T47D (cell line): ENCODE data around the gene KRT33A.
"Not testable (repeated sequence)": the region's sequence is repeated elsewhere in the genome, so short reads cannot be mapped to it uniquely, and the experiment has no call there.

Experiments used
- DNase-seq, 2 experiments: peaks; one replicate each; pipeline versions ENCODE4 v3.0.0 to v3.0.0-alpha.2; 2011 to 2012; ENCODE audit warnings: low read depth in 1 of 2, low spot score in 1 of 2
- JUND ChIP-seq: IDR thresholded peaks from 2 replicates; pipeline ENCODE4 v1.6.1; 2012; ENCODE audit warnings: low read depth
- in situ Hi-C: cut with HindIII; loops from 2 replicates; pipeline ENCODE4 v1.10.0; 2016; ENCODE audit warnings: low sequenced_read_pairs, low pct_unique_long_range_greater_than_20kb

The KRT33A gene

DNA sequence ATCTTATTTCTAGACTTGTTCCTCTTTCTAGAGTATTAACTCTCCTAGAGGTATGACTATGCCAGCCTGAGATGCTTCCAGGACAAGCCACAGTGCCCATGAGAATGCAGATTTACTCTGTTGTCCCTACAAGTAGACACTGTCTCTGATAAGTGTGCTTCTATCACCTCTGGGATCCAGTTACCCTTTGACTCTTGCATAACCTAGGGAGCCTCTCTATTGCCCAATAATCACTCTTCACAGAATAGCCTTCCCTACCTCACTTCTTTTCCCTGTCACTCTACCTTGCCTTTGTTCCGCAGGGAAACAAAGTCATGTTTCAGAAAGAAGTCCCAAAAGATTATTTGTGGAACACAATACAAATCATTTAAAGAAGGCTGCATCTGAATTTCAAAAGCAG, 33.1 kb upstream of the KRT33A start:
- no peak for TF ChIP-seq JUND
- no peak for DNase-seq
- in situ Hi-C loops = no loop called here

DNA sequence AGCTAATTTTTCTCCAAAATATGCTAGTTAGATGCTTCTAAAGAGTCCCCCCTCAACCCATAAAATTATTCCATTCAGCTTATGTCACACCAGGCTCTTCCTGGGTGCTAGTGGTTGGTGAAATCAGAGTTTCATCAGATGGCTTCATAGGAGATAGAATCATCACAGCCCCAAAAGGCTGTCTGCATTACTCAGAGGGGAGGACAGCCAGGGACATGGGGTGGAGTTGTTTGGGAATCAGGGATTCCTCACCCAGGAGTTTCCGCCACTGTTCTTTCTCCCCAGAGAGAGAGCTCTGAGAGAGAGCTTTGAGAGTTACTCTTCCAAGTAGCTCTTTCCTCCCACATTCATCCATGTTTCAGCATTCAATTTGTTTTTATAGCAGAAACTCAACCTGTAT, 31.8 kb upstream of the KRT33A start:
- no peak for TF ChIP-seq JUND
- DNase-seq = no peak
- in situ Hi-C loops = no loop called here

DNA sequence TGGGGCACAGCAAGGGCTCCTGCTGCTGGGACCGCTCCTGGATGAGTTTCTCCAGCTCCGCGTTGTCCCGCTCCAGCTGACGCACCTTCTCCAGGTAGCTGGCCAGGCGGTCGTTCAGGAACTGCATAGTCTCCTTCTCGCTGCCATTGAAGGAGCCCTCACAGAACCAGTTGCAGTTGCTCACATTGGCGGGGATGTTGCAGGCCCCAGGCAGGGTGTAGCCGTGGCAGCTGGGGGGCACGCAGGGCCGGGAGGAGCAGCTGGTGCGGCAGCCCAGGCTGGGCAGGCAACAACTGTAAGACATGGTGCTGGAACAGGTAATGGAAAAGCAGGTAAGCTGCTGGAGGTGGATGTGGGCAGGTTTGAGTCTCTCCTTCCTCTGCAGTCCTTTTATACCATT, 31.3 kb upstream of the KRT33A start, which contains the start of gene KRT34:
Gene KRT34 (minus strand): TSS at position 364 of the 400 bp plus-strand sequence. CDS start 60 bp downstream, at position 304.
- in situ Hi-C loops, DNase-seq: not testable (repeated sequence)

DNA sequence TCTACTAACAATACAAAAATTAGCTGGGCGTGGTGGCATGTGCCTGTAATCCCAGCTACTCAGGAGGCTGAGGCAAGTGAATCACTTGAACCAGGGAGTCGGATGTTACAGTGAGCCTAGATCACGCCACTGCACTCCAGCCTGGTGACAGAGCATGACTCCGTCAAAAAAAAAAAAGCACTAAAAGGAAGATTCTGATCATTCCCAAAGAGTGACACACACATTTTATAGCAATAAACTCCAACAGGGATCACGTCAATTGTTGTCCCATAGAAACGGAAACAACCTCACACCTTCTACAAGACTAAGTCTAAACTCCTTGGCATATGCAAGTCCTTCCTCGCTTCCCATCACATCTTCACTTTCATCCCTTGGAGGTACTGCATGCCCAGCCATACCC, 29.5 kb upstream of the KRT33A start:
- in situ Hi-C loops, DNase-seq: not testable (repeated sequence)

DNA sequence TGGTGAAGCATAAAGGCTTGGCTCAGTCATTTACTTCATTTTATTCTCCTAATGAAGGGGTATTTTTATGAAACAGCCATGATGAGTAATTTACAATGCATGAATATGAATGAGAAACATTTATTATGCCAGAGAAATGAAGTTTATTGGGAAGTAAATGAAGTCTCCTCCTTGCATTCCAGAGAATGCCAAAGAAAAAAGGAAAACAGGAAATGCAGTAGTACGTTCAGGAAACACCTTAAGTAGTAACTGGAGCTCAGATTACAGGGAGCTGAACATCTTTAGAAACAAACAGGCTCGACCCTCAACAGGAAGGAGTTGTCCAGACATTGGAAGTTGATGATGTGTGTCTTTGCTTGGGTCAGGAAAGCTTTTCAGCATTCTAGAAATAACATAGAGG, 26.9 kb upstream of the KRT33A start:
- TF ChIP-seq JUND = no peak
- DNase-seq = no peak
- in situ Hi-C loops = no loop called here

DNA sequence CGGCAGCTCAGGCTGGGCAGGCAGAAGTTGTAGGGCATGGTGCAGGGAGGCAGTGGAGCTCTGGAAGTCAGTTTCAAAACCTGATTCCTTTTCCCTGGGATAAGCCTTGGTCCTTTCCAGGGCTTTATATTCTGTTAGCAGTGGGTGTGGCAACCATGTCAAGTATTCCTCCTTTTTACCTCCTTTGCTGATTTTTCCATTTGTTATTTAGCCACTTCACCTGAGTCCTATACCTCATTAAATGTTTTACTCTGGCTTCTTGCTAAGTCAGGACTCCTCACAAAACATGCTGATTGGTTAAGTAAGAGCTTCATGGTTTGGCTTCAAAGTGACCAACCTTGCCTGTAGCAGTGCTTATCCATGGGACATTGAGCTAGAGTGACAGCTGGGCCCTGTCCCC, 19.1 kb upstream of the KRT33A start, which contains the start of gene KRT33B:
Gene KRT33B (minus strand): TSS at position 101 of the 400 bp plus-strand sequence. CDS start 63 bp downstream, at position 38.
- TF ChIP-seq JUND = no peak
- in situ Hi-C loops = no loop called here

DNA sequence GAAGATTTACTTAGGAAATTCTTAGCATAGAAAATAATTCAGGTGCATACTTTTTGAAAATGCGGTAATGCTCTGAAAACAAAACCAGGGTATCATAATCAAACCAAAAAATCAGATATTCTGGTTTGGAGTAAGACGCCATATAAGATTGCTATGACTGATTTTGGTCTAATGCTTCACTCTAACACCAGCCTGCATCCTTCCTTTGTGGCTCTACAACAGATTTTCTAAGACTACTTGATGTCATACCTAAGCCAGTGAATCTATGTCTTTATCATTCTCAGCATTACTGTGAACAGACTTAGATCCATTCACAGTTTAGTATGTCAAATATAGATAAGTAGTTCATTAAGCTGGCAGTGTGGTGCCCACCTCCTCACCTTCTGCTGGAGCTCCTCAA, 18.4 kb upstream of the KRT33A start:
- in situ Hi-C loops = no loop called here
- no peak for TF ChIP-seq JUND
- DNase-seq = no peak

More for the DNA sequence above, 19.1 kb upstream of the KRT33A start, which contains the start of gene KRT33B:
- DNase-seq = no peak

DNA sequence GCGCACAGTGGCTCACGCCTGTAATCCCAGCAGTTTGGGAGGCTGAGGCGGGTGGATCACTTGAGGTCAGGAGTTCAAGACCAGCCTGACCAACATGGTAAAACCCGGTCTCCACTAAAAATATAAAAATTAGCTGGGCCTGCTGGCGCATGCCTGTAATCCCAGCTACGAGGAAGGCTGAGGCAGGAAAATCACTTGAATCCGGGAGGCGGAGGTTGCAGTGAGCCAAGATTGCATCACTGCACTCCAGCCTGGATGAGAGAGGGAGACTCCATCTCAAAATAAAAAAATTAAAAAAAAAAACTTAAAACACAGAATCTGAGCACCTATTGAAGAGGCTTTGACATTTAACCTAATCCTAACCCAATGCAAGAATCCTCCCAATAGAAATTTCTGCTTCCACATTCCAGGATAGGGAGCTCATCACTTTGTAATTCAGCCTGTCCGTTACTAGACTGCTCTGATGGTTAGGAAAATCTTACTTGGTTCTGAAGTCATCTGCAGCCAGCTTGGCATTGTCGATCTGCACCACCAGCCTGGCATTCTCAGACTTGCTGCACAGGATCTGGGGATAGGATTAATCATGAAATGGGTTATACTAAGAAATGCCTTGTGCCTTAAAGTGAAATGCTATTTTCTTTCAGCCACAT, 16.9 kb upstream of the KRT33A start:
- in situ Hi-C loops = no loop called here
- no peak for DNase-seq
- no peak for TF ChIP-seq JUND

DNA sequence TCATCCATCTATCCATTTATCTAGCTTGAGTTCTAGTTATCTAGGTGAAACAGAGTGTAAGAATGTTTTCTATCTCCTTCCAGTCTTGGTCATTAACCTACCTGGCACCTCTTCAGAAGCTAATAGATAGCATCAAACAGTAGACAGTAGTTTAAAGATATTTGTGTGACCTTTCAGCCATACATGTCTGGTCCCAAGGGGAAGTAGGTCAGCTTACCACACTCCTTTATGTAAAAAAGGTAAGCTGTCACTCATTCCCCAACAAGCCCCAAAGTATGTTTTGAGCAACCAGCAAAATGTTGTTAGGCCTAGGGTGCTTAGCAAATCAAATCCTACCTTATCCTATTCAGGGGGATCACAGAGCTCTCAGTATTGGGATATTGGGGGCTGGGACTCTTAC, 15.4 kb upstream of the KRT33A start:
- TF ChIP-seq JUND = no peak
- in situ Hi-C loops = no loop called here
- no peak for DNase-seq

DNA sequence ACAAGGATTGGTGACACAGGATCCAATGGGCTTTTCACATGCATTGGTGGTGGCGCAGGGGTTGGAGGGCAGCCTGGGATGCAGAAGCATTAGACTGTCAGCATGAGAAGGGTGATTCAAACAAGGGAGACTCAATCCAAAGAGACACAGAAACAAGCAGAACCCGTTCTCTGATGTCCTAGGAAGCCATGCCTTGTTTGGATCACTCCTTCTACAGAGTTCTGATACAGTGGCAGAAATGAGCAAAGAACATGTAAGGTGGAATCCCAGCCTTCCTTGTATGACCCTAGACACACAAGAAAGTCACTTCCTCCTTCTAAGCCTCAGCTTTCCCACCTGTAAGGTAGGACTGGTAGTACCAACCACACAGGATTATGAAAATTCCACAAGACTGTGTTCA, 13.3 kb upstream of the KRT33A start:
- no peak for TF ChIP-seq JUND
- DNase-seq = no peak
- in situ Hi-C loops = no loop called here

DNA sequence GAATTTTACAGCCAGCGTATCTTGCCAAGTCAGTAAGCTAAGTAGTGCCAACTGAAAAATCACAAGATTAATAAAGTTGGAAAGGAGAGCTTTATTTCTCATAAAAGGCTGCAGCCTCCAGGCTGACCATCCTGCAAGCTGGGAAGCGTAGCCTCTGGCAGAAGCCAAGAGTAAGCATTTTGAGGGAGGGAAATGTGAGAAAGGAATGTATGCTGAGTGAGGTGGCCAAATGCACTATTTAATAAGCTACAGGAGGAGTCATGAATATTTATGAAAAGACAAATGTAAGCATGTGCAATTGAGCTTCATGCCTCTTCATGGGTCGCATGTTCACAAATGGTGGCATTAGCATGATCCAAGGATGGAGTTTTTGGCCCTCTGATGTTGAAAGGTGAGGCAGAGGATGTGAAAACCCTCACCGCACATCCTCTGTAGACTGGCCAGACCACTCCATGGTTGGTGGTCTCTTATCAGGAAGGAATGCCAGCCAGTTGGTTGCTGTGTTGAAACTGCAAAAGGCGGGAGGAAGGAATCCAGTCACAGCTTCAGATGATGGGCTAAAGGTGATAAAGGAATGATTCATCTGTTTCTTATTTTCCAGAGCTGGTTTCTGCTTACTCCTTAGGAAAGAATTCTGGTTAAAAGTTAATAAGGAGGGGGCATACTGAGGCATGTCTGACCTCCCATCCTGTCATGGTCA, 9.8 kb upstream of the KRT33A start:
- no peak for TF ChIP-seq JUND
- in situ Hi-C loops = no loop called here

DNA sequence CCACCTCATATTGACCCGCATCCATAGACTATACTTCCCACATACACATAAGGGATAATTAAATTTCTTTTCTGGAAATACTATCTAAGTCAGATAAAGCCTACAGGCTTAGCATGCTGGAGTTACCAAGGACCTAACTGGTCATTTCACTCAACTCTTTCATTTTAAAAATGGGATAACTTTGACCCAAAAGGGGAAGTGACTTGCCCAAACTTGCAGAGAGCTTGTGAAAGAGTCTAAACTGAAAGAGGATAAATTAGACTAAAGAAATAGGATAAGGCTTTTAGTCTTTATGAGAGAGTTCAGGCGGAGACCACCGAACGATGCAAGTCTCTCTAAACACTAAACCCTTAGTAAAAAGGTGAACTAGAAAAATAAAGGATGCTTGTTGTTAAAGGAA, 3.9 kb upstream of the KRT33A start:
- in situ Hi-C loops = no loop called here
- TF ChIP-seq JUND = no peak
- no peak for DNase-seq

More for the DNA sequence above, 9.8 kb upstream of the KRT33A start:
- DNase-seq = no peak

DNA sequence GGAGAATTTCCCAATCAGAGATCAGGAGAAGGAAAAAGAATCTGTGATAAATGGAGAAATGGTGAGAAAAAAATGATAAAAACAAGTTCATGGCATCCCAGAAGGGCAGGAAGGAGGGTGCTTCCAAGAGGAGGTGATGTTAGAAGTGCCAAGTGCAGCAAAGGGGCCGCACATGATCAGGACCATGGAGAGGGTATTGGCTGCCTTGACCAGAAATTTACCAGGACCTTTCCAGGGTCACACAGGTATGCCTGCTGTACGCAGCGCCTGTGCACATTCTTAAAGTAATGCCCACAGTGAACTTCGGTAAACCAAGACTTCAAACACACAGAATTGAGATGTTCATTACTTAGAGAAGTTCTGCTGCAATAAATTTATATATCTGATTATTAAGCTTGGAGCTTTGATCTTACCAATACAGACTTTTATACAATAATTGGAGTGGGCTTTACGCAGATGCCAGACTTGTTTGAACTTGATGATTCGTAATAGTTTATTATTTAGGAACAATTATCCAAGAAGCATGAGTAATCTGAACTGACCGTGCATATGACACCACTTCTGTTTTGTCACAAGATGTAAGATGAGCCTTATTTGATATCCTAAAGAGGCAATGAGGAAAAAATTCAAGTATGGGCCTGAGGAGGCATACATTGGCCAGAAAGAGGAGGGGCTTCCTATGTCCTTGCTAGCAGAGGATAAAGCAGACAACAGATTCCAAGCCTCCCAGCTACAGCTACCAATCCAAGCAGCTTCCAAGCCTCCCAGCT, 2.2 kb upstream of the KRT33A start:
- peak in 1 of 2 experiments; percentile 57 for DNase-seq
- in situ Hi-C loops = no loop called here
- TF ChIP-seq JUND = no peak
